Embryonic facial prominence (tissue), 1 donor: Measurements from ENCODE around the gene HAPLN2.
"Not testable (repeated sequence)": the region's sequence is repeated elsewhere in the genome, so short reads cannot be mapped to it uniquely, and the experiment has no call there.

Source experiments
- DNase-seq: peaks from one replicate; pipeline ENCODE4 v3.0.0-alpha.2; 2016; ENCODE audit errors: extremely low spot score

Gene HAPLN2

GRCh38 chr1:156591432-156592157, 27.6 kb upstream of the HAPLN2 start, which contains the start of gene NAXE:
Gene NAXE, plus strand, starts transcription at chr1:156591776. Its CDS starts 29 bp downstream, at chr1:156591805.
- DNase-seq, result peak; percentile 10

GRCh38 chr1:156592158-156592909, 26.9 kb upstream of the HAPLN2 start:
- no peak for DNase-seq

- DNase-seq, result no peak
Observed at GRCh38 chr1:156592910-156593660, 26.1 kb upstream of the HAPLN2 start.

GRCh38 chr1:156593661-156593989, 25.6 kb upstream of the HAPLN2 start:
- DNase-seq, result no peak

GRCh38 chr1:156594190-156594589, 25.0 kb upstream of the HAPLN2 start:
- no peak for DNase-seq

GRCh38 chr1:156595016-156595415, 24.2 kb upstream of the HAPLN2 start:
- no peak for DNase-seq

GRCh38 chr1:156596426-156596825, 22.8 kb upstream of the HAPLN2 start:
- no peak for DNase-seq

- no peak for DNase-seq
Observed at GRCh38 chr1:156598125-156598524, 21.1 kb upstream of the HAPLN2 start.

- no peak for DNase-seq
Observed at GRCh38 chr1:156598731-156599432, 20.3 kb upstream of the HAPLN2 start.

GRCh38 chr1:156599811-156600210, 19.4 kb upstream of the HAPLN2 start:
- no peak for DNase-seq

- DNase-seq, result no peak
Observed at GRCh38 chr1:156600733-156601121, 18.5 kb upstream of the HAPLN2 start.

- peak; percentile 81 for DNase-seq
Observed at GRCh38 chr1:156601122-156601830, 17.9 kb upstream of the HAPLN2 start, which contains the start of gene GPATCH4. Gene GPATCH4, minus strand, starts transcription at chr1:156601479.

GRCh38 chr1:156601892-156602291, 17.3 kb upstream of the HAPLN2 start:
- no peak for DNase-seq

- DNase-seq, result no peak
Observed at GRCh38 chr1:156602557-156602993, 16.6 kb upstream of the HAPLN2 start.

- DNase-seq, result not testable (repeated sequence)
Observed at GRCh38 chr1:156607344-156607743, 11.9 kb upstream of the HAPLN2 start.

GRCh38 chr1:156608036-156608674, 11.1 kb upstream of the HAPLN2 start:
- no peak for DNase-seq

GRCh38 chr1:156608981-156609380, 10.2 kb upstream of the HAPLN2 start:
- no peak for DNase-seq

- DNase-seq, result not testable (repeated sequence)
Observed at GRCh38 chr1:156610072-156610471, 9.1 kb upstream of the HAPLN2 start.

- DNase-seq, result no peak
Observed at GRCh38 chr1:156612666-156613065, 6.5 kb upstream of the HAPLN2 start.

GRCh38 chr1:156615946-156616345, 3.3 kb upstream of the HAPLN2 start:
- no peak for DNase-seq

GRCh38 chr1:156616463-156616862, 2.8 kb upstream of the HAPLN2 start:
- DNase-seq, result no peak
